Subcutaneous abdominal adipose tissue (tissue), 5 donors: Measurements from ENCODE around the gene C3orf80.
"Not testable (repeated sequence)": the region's sequence is repeated elsewhere in the genome, so short reads cannot be mapped to it uniquely, and the experiment has no call there.

Source experiments
- H3K27ac ChIP-seq: one replicate; pipeline ENCODE4 v1.7.0; 2013; ENCODE audit warnings: low read depth, mild to moderate bottlenecking, inconsistent platforms, low read length, moderate library complexity
- H3K27me3 ChIP-seq, 5 donors: one replicate each; pipeline ENCODE4 v1.7.0; 2013; ENCODE audit warnings: low read length in 5 of 5, inconsistent platforms in 1 of 5; ENCODE audit not compliant: control insufficient read depth in 5 of 5, insufficient read depth in 4 of 5
- H3K36me3 ChIP-seq, 5 donors: one replicate each; pipeline ENCODE4 v1.7.0; 2013; ENCODE audit warnings: low read length in 5 of 5; ENCODE audit not compliant: control insufficient read depth in 5 of 5, insufficient read depth in 5 of 5
- H3K4me1 ChIP-seq, 5 donors: one replicate each; pipeline ENCODE4 v1.7.0; 2013; ENCODE audit warnings: low read length in 5 of 5, mild to moderate bottlenecking in 3 of 5, moderate library complexity in 1 of 5; ENCODE audit not compliant: control insufficient read depth in 5 of 5, insufficient read depth in 5 of 5
- H3K4me3 ChIP-seq, 5 donors: one replicate each; pipeline ENCODE4 v1.7.0; 2013; ENCODE audit warnings: low read length in 5 of 5, low read depth in 1 of 5
- H3K9ac ChIP-seq, 5 donors: one replicate each; pipeline ENCODE4 v1.7.0; 2013; ENCODE audit warnings: low read length in 5 of 5, mild to moderate bottlenecking in 4 of 5, moderate library complexity in 3 of 5
- H3K9me3 ChIP-seq, 5 donors: one replicate each; pipeline ENCODE4 v1.7.0; 2013; ENCODE audit warnings: low read length in 5 of 5; ENCODE audit not compliant: control insufficient read depth in 5 of 5
- donor health status: healthy.
- donor health status: healthy.
- donor health status: healthy.
- donor health status: healthy.
- donor health status: healthy.

C3orf80 gene

GRCh38 chr3:160187288-160187687 is 37.9 kb upstream of the C3orf80 start:
- H3K4me3 ChIP-seq, result no peak overlapping the region
- H3K9ac ChIP-seq, result no peak overlapping the region
- no peak overlapping the region for H3K27ac ChIP-seq
- H3K27me3 ChIP-seq, result no peaks in the 10 kb centered on the region
- H3K4me1 ChIP-seq, result peaks cover 0 to 13% (median 0%) of the 10 kb centered on the region in 5 donors
- no peaks in the 10 kb centered on the region for H3K36me3 ChIP-seq
- H3K9me3 ChIP-seq, result peaks cover 0 to 4% (median 2%) of the 10 kb centered on the region in 5 donors

- Histone ChIP-seq H3K9me3 (no peaks in the 10 kb centered on the region), H3K36me3 (no peaks in the 10 kb centered on the region), H3K27ac (no peak overlapping the region), H3K9ac (no peak overlapping the region), H3K27me3 (no peaks in the 10 kb centered on the region), H3K4me1 (peaks cover 0 to 12% (median 10%) of the 10 kb centered on the region in 5 donors), H3K4me3 (no peak overlapping the region)
Observed at GRCh38 chr3:160192310-160193029, 32.8 kb upstream of the C3orf80 start.

- no peak overlapping the region for H3K4me3 ChIP-seq
- H3K9ac ChIP-seq, result no peak overlapping the region
- no peaks in the 10 kb centered on the region for H3K9me3 ChIP-seq
- peaks cover 0 to 6% (median 0%) of the 10 kb centered on the region in 5 donors for H3K27me3 ChIP-seq
- no peaks in the 10 kb centered on the region for H3K36me3 ChIP-seq
- no peak overlapping the region for H3K27ac ChIP-seq
- H3K4me1 ChIP-seq, result peaks cover 0 to 12% (median 10%) of the 10 kb centered on the region in 5 donors
Observed at GRCh38 chr3:160193644-160194192, 31.5 kb upstream of the C3orf80 start.

- Histone ChIP-seq H3K27me3 (peaks cover 0 to 6% (median 0%) of the 10 kb centered on the region in 5 donors), H3K9me3 (no peaks in the 10 kb centered on the region), H3K9ac (no peak overlapping the region), H3K4me3 (no peak overlapping the region), H3K36me3 (no peaks in the 10 kb centered on the region), H3K4me1 (peaks cover 0 to 12% (median 10%) of the 10 kb centered on the region in 5 donors), H3K27ac (no peak overlapping the region)
Observed at GRCh38 chr3:160194438-160194837, 30.8 kb upstream of the C3orf80 start.

GRCh38 chr3:160195106-160195505 is 30.1 kb upstream of the C3orf80 start:
- Histone ChIP-seq H3K36me3 (no peaks in the 10 kb centered on the region), H3K27me3 (peaks cover 0 to 6% (median 0%) of the 10 kb centered on the region in 5 donors), H3K9me3 (no peaks in the 10 kb centered on the region)

GRCh38 chr3:160196511-160197104 is 28.6 kb upstream of the C3orf80 start:
- Histone ChIP-seq H3K27me3 (peaks cover 0 to 6% (median 0%) of the 10 kb centered on the region in 5 donors), H3K9me3 (no peaks in the 10 kb centered on the region), H3K9ac (peak overlapping the region in 1 of 5 donors; percentile 9), H3K27ac (peak overlapping the region; percentile 64), H3K4me1 (peaks cover 0 to 12% (median 10%) of the 10 kb centered on the region in 5 donors), H3K4me3 (peak overlapping the region in 3 of 5 donors; percentile 2 to 26 (median 20)), H3K36me3 (no peaks in the 10 kb centered on the region)

More at GRCh38 chr3:160195106-160195505, 30.1 kb upstream of the C3orf80 start:
- no peak overlapping the region for H3K27ac ChIP-seq
- H3K4me1 ChIP-seq, result peaks cover 0 to 12% (median 10%) of the 10 kb centered on the region in 5 donors
- H3K9ac ChIP-seq, result no peak overlapping the region
- no peak overlapping the region for H3K4me3 ChIP-seq

GRCh38 chr3:160199108-160199507 is 26.1 kb upstream of the C3orf80 start:
- no peak overlapping the region for H3K9ac ChIP-seq
- peaks cover 0 to 3% (median 0%) of the 10 kb centered on the region in 5 donors for H3K9me3 ChIP-seq
- H3K4me1 ChIP-seq, result peaks cover 0 to 12% (median 10%) of the 10 kb centered on the region in 5 donors
- no peaks in the 10 kb centered on the region for H3K36me3 ChIP-seq
- no peak overlapping the region for H3K4me3 ChIP-seq
- H3K27me3 ChIP-seq, result peaks cover 0 to 6% (median 0%) of the 10 kb centered on the region in 5 donors
- H3K27ac ChIP-seq, result no peak overlapping the region

- H3K9ac ChIP-seq, result no peak overlapping the region
- H3K27ac ChIP-seq, result no peak overlapping the region
- no peaks in the 10 kb centered on the region for H3K36me3 ChIP-seq
- peaks cover 0 to 12% (median 10%) of the 10 kb centered on the region in 5 donors for H3K4me1 ChIP-seq
- no peak overlapping the region for H3K4me3 ChIP-seq
- H3K27me3 ChIP-seq, result peaks cover 0 to 6% (median 0%) of the 10 kb centered on the region in 5 donors
- H3K9me3 ChIP-seq, result peaks cover 0 to 6% (median 0%) of the 10 kb centered on the region in 5 donors
Observed at GRCh38 chr3:160200353-160200752, 24.9 kb upstream of the C3orf80 start.

- not testable (repeated sequence) for H3K27ac ChIP-seq, H3K4me3 ChIP-seq, H3K36me3 ChIP-seq, H3K9me3 ChIP-seq, H3K9ac ChIP-seq, H3K27me3 ChIP-seq, H3K4me1 ChIP-seq
Observed at GRCh38 chr3:160204396-160205011, 20.7 kb upstream of the C3orf80 start.
